Brain pericyte (primary cell): Measurements from ENCODE around the gene UNC13D.
A peak's percentile ranks its signal among the peaks of the same experiment; 100 is the strongest.
"Not testable (repeated sequence)": the region's sequence is repeated elsewhere in the genome, so short reads cannot be mapped to it uniquely, and the experiment has no call there.

ENCODE experiments used
- DNase-seq: peaks from one replicate; pipeline ENCODE4 v3.0.0-alpha.2; 2012; ENCODE audit warnings: low read depth, low spot score

Gene UNC13D

GRCh38 chr17:75843577-75844529, at the start of gene UNC13D:
Gene UNC13D (minus strand): TSS chr17:75844404. CDS start chr17:75844337, 67 bp downstream.
- DNase-seq: no peak

GRCh38 chr17:75893305-75894048, 49.3 kb upstream of the UNC13D start:
- DNase-seq: no peak

- no peak for DNase-seq
Measured at GRCh38 chr17:75892556-75893224, 48.5 kb upstream of the UNC13D start.

- DNase-seq: no peak
Measured at GRCh38 chr17:75891605-75892555, 47.7 kb upstream of the UNC13D start.

GRCh38 chr17:75891022-75891604, 46.9 kb upstream of the UNC13D start:
- no peak for DNase-seq

GRCh38 chr17:75889454-75889853, 45.2 kb upstream of the UNC13D start:
- DNase-seq: no peak

GRCh38 chr17:75888484-75888883, 44.3 kb upstream of the UNC13D start:
- no peak for DNase-seq

GRCh38 chr17:75885860-75886259, 41.7 kb upstream of the UNC13D start:
- not testable (repeated sequence) for DNase-seq

GRCh38 chr17:75885431-75885830, 41.2 kb upstream of the UNC13D start:
- no peak for DNase-seq

GRCh38 chr17:75881678-75882454, 37.7 kb upstream of the UNC13D start:
- DNase-seq: no peak

- no peak for DNase-seq
Measured at GRCh38 chr17:75880266-75880665, 36.1 kb upstream of the UNC13D start.

- no peak for DNase-seq
Measured at GRCh38 chr17:75878174-75878998, 34.2 kb upstream of the UNC13D start, which contains the start of gene TRIM47. Gene TRIM47 (minus strand): TSS chr17:75878581. CDS start chr17:75878548, 33 bp downstream.

GRCh38 chr17:75877752-75878173, 33.6 kb upstream of the UNC13D start:
- DNase-seq: no peak

GRCh38 chr17:75876938-75877751, 32.9 kb upstream of the UNC13D start:
- DNase-seq: peak; percentile 58

GRCh38 chr17:75876190-75876937, 32.2 kb upstream of the UNC13D start:
- no peak for DNase-seq

- DNase-seq: no peak
Measured at GRCh38 chr17:75875940-75876189, 31.7 kb upstream of the UNC13D start.

- no peak for DNase-seq
Measured at GRCh38 chr17:75875182-75875939, 31.2 kb upstream of the UNC13D start.
